ENCODE measurements around the gene RARA. TPM values are rescaled to one million over a fixed set of nuclear protein-coding genes. Genes with fewer than 3 reads are reported as not detected.

RARA gene
- total and polyA plus RNA-seq, 2 of the 4 experiments (the other 2 are of a cell fraction): 9.0 to 12.7 TPM

DNA sequence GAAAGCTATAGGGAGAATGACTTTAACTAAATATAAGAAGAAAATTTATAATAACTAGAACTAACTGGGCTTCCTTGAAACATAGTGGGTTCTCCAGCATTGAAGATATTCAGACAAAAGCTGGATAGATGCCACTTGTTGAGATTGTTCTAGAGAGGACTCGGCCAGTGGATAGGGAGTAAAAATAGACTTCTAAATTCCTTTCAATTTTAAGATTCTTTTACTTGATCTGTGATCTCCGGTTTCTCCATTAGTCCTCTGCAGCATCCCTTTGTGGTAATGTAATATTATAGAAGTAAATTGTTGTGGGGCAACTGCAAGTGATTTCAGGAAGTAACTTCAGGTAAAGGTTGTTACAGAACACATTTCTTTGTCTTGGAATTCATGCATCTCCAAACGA lies 10.3 kb upstream of the RARA start:
- Histone ChIP-seq H3K9me3 (ENCODE audit: control insufficient read depth, insufficient read depth, low read length) (no peaks in the 10 kb centered on the region), H3K23ac (ENCODE audit: low read depth, low read length) (peak overlapping the region; percentile 53; the same call in 1 of the 2 replicates), H3K36me3 (ENCODE audit: control insufficient read depth, insufficient read depth, low read length) (peaks cover 2% of the 10 kb centered on the region), H3K18ac (ENCODE audit: low read depth, low read length) (peak overlapping the region; percentile 60), H4K91ac (ENCODE audit: insufficient read depth, low read depth, low read length) (peak overlapping the region; percentile 46; the same call in 1 of the 2 replicates), H2BK120ac (ENCODE audit: low read depth, low read length) (peak overlapping the region; percentile 88; the same call in 1 of the 2 replicates), H3K4ac (ENCODE audit: low read depth, low read length) (peak overlapping the region; percentile 82), H3K4me2 (ENCODE audit: low read depth, low read length) (no peak overlapping the region), H3K79me1 (ENCODE audit: low read depth in 1 of 2, low read length in 2 of 2) (peaks cover 3 to 23% of the 10 kb centered on the region in 2 experiments; a peak in 3 of 4 replicates), H2BK20ac (ENCODE audit: low read depth, low read length) (peak overlapping the region; percentile 78), H2AFZ (replicated peaks; ENCODE audit: low read length, poor library complexity) (no peak overlapping the region), H2AK5ac (ENCODE audit: low read depth, low read length) (no peak overlapping the region; the same call in 1 of the 2 replicates), H4K20me1 (ENCODE audit: insufficient read depth, low read length) (0 out of 2 replicates have a peak, but pooled peaks cover 7% of the 10 kb centered on the region), H3K14ac (replicated peaks; ENCODE audit: low read depth, low read length) (peak overlapping the region; percentile 82), H3K56ac (ENCODE audit: extremely low read depth, insufficient read depth, low read length) (no peak overlapping the region), H3K4me3 (ENCODE audit: insufficient read depth, low read depth, low read length) (no peak overlapping the region), H2BK15ac (ENCODE audit: low read depth, low read length) (no peak overlapping the region), H3K27ac (ENCODE audit: insufficient read depth, low read length) (peak overlapping the region; percentile 67), H4K5ac (ENCODE audit: low read depth, low read length) (no peak overlapping the region), H2BK5ac (ENCODE audit: low read depth, low read length, poor library complexity, severe bottlenecking) (peak overlapping the region; percentile 74), H3K27me3 (ENCODE audit: control insufficient read depth, insufficient read depth, low read length) (no peaks in the 10 kb centered on the region), H2AK9ac (replicated peaks; ENCODE audit: low read depth, low read length, poor library complexity) (no peak overlapping the region), H3K9ac (ENCODE audit: low read depth, low read length) (no peak overlapping the region), H3K9me1 (ENCODE audit: insufficient read depth, low read length) (peaks cover 9% of the 10 kb centered on the region), H4K8ac (ENCODE audit: low read depth in 2 of 2, low read length in 2 of 2) (peak overlapping the region in 1 of 2 experiments; percentile 73; a peak in 1 of 4 replicates), H3K4me1 (ENCODE audit: control insufficient read depth, insufficient read depth, low read length) (peaks cover 10% of the 10 kb centered on the region)
- WGBS, 2 experiments (ENCODE audit: extremely low coverage in 2 of 2, insufficient read length in 1 of 2): no CpG with 5 or more reads among the region's 3 CpGs
- BruUV-seq (replicated peaks): no TSS peak
- ChIA-PET POLR2A (ENCODE audit: unreplicated experiment) (interaction anchor here (0.5 to 0.6 kb wide), 2 partner anchors 9 to 16 kb away, joined by 3 read pairs; no protein-coding TSS in a partner anchor), CTCF (interaction anchor here (0.6 to 1.1 kb wide), 3 partner anchors 33 to 116 kb away, joined by 3 to 4 read pairs (median 3); no protein-coding TSS in a partner anchor)
- dilution Hi-C loops (cut with HindIII; ENCODE audit: low sequenced_read_pairs, unreplicated experiment) (no loop called here), intact Hi-C loops (cut with micrococcal nuclease) (no loop called here), in situ Hi-C loops (cut with MboI; ENCODE audit: low sequenced_read_pairs) (no loop called here)
- TF ChIP-seq, protein P1, sequence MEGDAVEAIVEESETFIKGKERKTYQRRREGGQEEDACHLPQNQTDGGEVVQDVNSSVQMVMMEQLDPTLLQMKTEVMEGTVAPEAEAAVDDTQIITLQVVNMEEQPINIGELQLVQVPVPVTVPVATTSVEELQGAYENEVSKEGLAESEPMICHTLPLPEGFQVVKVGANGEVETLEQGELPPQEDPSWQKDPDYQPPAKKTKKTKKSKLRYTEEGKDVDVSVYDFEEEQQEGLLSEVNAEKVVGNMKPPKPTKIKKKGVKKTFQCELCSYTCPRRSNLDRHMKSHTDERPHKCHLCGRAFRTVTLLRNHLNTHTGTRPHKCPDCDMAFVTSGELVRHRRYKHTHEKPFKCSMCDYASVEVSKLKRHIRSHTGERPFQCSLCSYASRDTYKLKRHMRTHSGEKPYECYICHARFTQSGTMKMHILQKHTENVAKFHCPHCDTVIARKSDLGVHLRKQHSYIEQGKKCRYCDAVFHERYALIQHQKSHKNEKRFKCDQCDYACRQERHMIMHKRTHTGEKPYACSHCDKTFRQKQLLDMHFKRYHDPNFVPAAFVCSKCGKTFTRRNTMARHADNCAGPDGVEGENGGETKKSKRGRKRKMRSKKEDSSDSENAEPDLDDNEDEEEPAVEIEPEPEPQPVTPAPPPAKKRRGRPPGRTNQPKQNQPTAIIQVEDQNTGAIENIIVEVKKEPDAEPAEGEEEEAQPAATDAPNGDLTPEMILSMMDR (conservative IDR thresholded peaks at IDR 0.05; ENCODE audit: low read depth, low read length): no peak
- no peak for TF ChIP-seq MXI1 (IDR thresholded peaks at IDR 0.05; ENCODE audit: borderline replicate concordance, low read depth, low read length)
- TF ChIP-seq, protein P2, sequence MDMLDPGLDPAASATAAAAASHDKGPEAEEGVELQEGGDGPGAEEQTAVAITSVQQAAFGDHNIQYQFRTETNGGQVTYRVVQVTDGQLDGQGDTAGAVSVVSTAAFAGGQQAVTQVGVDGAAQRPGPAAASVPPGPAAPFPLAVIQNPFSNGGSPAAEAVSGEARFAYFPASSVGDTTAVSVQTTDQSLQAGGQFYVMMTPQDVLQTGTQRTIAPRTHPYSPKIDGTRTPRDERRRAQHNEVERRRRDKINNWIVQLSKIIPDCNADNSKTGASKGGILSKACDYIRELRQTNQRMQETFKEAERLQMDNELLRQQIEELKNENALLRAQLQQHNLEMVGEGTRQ (IDR thresholded peaks at IDR 0.05; ENCODE audit: low read depth, low read length): no peak
- ATAC-seq (ENCODE audit: low read depth): peak; percentile 64
- peak; percentile 55 for DNase-seq

Data from IMR-90 (cell line).